Fibroblast of mammary gland (primary cell): ENCODE measurements around the gene SMARCD1.

ENCODE experiments used
- DNase-seq: peaks from one replicate; pipeline ENCODE4 v3.0.0-alpha.2; 2010; ENCODE audit warnings: low read depth
- H3K4me3 ChIP-seq: 2 replicates; pipeline ENCODE4 v1.5.1; 2011; ENCODE audit warnings: low read depth, mild to moderate bottlenecking, low read length, moderate library complexity; ENCODE audit not compliant: control insufficient read depth
- CTCF ChIP-seq: conservative IDR thresholded peaks from 2 replicates; pipeline ENCODE4 v1.5.1; 2011; ENCODE audit warnings: low read depth, low read length, inconsistent platforms; ENCODE audit not compliant: control insufficient read depth, insufficient read depth

The SMARCD1 gene

GRCh38 chr12:50117057-50117622 is 32.0 kb downstream of the SMARCD1 start:
- no peak overlapping the region for H3K4me3 ChIP-seq
- TF ChIP-seq CTCF: no peak
- DNase-seq: no peak

- H3K4me3 ChIP-seq: no peak overlapping the region
- no peak for DNase-seq
- no peak for TF ChIP-seq CTCF
Observed at GRCh38 chr12:50119387-50119786, 34.2 kb downstream of the SMARCD1 start.

GRCh38 chr12:50120521-50120920 is 35.4 kb downstream of the SMARCD1 start:
- no peak overlapping the region for H3K4me3 ChIP-seq
- DNase-seq: no peak
- no peak for TF ChIP-seq CTCF

- TF ChIP-seq CTCF: no peak
- DNase-seq: no peak
- H3K4me3 ChIP-seq: no peak overlapping the region
Observed at GRCh38 chr12:50120953-50121352, 35.8 kb downstream of the SMARCD1 start.

GRCh38 chr12:50121641-50122040 is 36.5 kb downstream of the SMARCD1 start:
- no peak for TF ChIP-seq CTCF
- no peak for DNase-seq
- no peak overlapping the region for H3K4me3 ChIP-seq

GRCh38 chr12:50123203-50123602 is 38.1 kb downstream of the SMARCD1 start:
- H3K4me3 ChIP-seq: no peak overlapping the region
- no peak for TF ChIP-seq CTCF
- DNase-seq: no peak

- H3K4me3 ChIP-seq: no peak overlapping the region
- no peak for DNase-seq
- no peak for TF ChIP-seq CTCF
Observed at GRCh38 chr12:50127546-50127945, 42.4 kb downstream of the SMARCD1 start.
